ENCODE results near the gene POLR1A.
"Not testable (repeated sequence)": the region's sequence is repeated elsewhere in the genome, so short reads cannot be mapped to it uniquely, and the experiment has no call there.

Gene POLR1A

DNA sequence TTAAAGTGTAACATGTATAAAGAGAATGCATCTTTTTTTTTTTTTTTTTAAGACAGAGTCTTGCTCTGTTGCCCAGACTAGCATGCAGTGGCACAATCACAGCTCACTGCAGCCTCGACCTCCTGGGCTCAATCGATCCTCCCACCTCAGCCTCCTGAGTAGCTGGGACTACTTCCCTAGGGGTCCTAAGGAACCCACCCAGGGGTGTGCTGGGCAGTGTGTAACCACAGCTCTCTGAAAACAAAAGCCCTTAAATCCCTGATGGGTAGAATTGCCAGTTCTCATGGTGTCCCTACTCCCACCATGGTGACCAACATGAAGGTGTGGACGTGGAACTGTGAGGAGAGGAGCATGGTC is 111.3 kb downstream of the POLR1A start:
- no peaks in the 10 kb centered on the region for H3K36me3 ChIP-seq (ENCODE audit: insufficient read depth, low read length)
- no peak overlapping the region for H3K9ac ChIP-seq (ENCODE audit: low read depth, low read length)
- H3K9me3 ChIP-seq (ENCODE audit: control insufficient read depth, insufficient read depth, low read length) = no peaks in the 10 kb centered on the region
- peaks cover 17% of the 10 kb centered on the region; the same call in 1 of the 2 replicates for H3K4me1 ChIP-seq (ENCODE audit: insufficient read depth, low read length)

GRCh38 chr2:85992611-85993010 is 113.1 kb downstream of the POLR1A start:
- Histone ChIP-seq H3K9ac (ENCODE audit: low read depth, low read length) (no peak overlapping the region), H3K4me1 (ENCODE audit: insufficient read depth, low read length) (no peaks in the 10 kb centered on the region), H3K9me3 (ENCODE audit: control insufficient read depth, insufficient read depth, low read length) (no peaks in the 10 kb centered on the region)

GRCh38 chr2:85992053-85992452 is 113.6 kb downstream of the POLR1A start:
- H3K9ac ChIP-seq (ENCODE audit: low read depth, low read length); H3K4me1 ChIP-seq (ENCODE audit: insufficient read depth, low read length); H3K9me3 ChIP-seq (ENCODE audit: control insufficient read depth, insufficient read depth, low read length); H3K36me3 ChIP-seq (ENCODE audit: insufficient read depth, low read length): not testable (repeated sequence)

More at GRCh38 chr2:85992611-85993010, 113.1 kb downstream of the POLR1A start:
- no peaks in the 10 kb centered on the region for H3K36me3 ChIP-seq (ENCODE audit: insufficient read depth, low read length)

DNA sequence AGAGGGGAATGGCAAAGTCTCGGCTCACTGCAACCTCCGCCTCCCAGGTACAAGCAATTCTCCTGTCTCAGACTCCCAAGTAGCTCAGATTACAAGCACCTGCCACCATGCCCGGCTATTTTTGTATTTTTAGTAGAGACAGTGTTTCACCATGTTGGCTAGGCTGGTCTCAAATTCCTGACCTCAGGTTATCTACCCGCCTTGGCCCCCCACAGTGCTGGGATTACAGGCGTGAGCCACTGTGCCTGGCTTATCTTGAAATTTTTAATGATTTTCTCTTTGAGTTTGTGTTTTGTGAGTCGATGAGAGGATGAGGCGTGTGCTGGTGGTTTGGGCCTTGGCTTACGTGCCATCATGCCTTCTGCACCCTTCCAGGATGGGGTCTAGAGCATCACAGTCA is 115.6 kb downstream of the POLR1A start:
- Histone ChIP-seq H3K36me3 (ENCODE audit: insufficient read depth, low read length) (no peaks in the 10 kb centered on the region), H3K9ac (ENCODE audit: low read depth, low read length) (no peak overlapping the region), H3K9me3 (ENCODE audit: control insufficient read depth, insufficient read depth, low read length) (no peaks in the 10 kb centered on the region), H3K4me1 (ENCODE audit: insufficient read depth, low read length) (no peaks in the 10 kb centered on the region)

- Histone ChIP-seq H3K9ac (ENCODE audit: low read depth, low read length) (no peak overlapping the region), H3K4me1 (ENCODE audit: insufficient read depth, low read length) (no peaks in the 10 kb centered on the region), H3K9me3 (ENCODE audit: control insufficient read depth, insufficient read depth, low read length) (no peaks in the 10 kb centered on the region), H3K36me3 (ENCODE audit: insufficient read depth, low read length) (no peaks in the 10 kb centered on the region)
Observed at GRCh38 chr2:85989288-85989865, 116.3 kb downstream of the POLR1A start.

- Histone ChIP-seq H3K4me1 (ENCODE audit: insufficient read depth, low read length) (no peaks in the 10 kb centered on the region), H3K36me3 (ENCODE audit: insufficient read depth, low read length) (no peaks in the 10 kb centered on the region), H3K9me3 (ENCODE audit: control insufficient read depth, insufficient read depth, low read length) (no peaks in the 10 kb centered on the region), H3K9ac (ENCODE audit: low read depth, low read length) (no peak overlapping the region)
Observed at GRCh38 chr2:85988914-85989270, 116.8 kb downstream of the POLR1A start.

- Histone ChIP-seq H3K9me3 (ENCODE audit: control insufficient read depth, insufficient read depth, low read length) (no peaks in the 10 kb centered on the region), H3K4me1 (ENCODE audit: insufficient read depth, low read length) (no peaks in the 10 kb centered on the region), H3K9ac (ENCODE audit: low read depth, low read length) (no peak overlapping the region), H3K36me3 (ENCODE audit: insufficient read depth, low read length) (no peaks in the 10 kb centered on the region)
Observed at GRCh38 chr2:85988175-85988913, 117.3 kb downstream of the POLR1A start.

GRCh38 chr2:85987266-85988174 is 118.2 kb downstream of the POLR1A start:
- no peak overlapping the region for H3K9ac ChIP-seq (ENCODE audit: low read depth, low read length)
- H3K4me1 ChIP-seq (ENCODE audit: insufficient read depth, low read length) = no peaks in the 10 kb centered on the region
- H3K9me3 ChIP-seq (ENCODE audit: control insufficient read depth, insufficient read depth, low read length) = no peaks in the 10 kb centered on the region
- no peaks in the 10 kb centered on the region for H3K36me3 ChIP-seq (ENCODE audit: insufficient read depth, low read length)

DNA sequence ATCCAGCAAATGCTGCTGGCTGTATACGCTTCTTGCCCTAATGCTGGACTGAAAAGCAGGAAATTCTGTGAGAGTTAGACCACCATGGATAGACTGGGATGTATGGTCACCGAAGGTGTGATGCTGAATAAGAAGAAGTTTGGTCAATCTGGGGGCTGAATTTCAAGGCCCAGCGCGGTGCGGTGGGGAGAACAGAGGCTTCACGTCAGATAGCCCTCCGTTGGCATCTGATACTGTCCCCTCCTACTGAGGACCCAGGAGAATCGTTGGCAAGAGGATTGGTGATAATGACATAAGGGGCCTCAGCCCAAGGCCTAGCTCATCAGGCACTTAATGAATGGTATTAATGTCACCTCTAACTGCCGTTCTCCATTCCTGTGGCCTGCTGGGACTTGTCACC is 119.6 kb downstream of the POLR1A start:
- no peak overlapping the region for H3K9ac ChIP-seq (ENCODE audit: low read depth, low read length)
- no peaks in the 10 kb centered on the region for H3K9me3 ChIP-seq (ENCODE audit: control insufficient read depth, insufficient read depth, low read length)
- H3K4me1 ChIP-seq (ENCODE audit: insufficient read depth, low read length) = no peaks in the 10 kb centered on the region
- H3K36me3 ChIP-seq (ENCODE audit: insufficient read depth, low read length) = no peaks in the 10 kb centered on the region

- H3K9me3 ChIP-seq (ENCODE audit: control insufficient read depth, insufficient read depth, low read length) = no peaks in the 10 kb centered on the region
- H3K36me3 ChIP-seq (ENCODE audit: insufficient read depth, low read length) = no peaks in the 10 kb centered on the region
- H3K4me1 ChIP-seq (ENCODE audit: insufficient read depth, low read length) = no peaks in the 10 kb centered on the region
- H3K9ac ChIP-seq (ENCODE audit: low read depth, low read length) = no peak overlapping the region
Observed at GRCh38 chr2:85984788-85985187, 120.9 kb downstream of the POLR1A start.

DNA sequence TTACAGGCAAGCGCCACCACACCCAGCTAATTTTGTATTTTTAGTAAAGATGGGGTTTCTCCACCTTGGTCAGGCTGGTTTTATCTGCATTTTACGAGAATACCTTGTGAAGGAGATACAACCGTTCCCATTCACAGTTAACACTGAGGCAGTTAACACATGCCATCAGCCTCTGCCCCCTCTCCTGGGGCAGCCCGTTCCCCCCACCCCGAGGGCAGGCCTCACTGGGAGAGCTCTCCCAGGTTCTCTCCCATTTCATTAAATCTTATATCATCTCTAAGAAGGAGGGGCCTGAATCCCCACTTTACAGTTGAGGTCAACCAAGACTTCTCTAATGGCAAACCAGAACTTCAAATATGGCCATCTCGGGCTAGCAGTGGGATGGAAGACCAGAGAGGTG is 121.9 kb downstream of the POLR1A start:
- no peaks in the 10 kb centered on the region for H3K4me1 ChIP-seq (ENCODE audit: insufficient read depth, low read length)
- no peaks in the 10 kb centered on the region for H3K9me3 ChIP-seq (ENCODE audit: control insufficient read depth, insufficient read depth, low read length)
- no peak overlapping the region for H3K9ac ChIP-seq (ENCODE audit: low read depth, low read length)
- H3K36me3 ChIP-seq (ENCODE audit: insufficient read depth, low read length) = no peaks in the 10 kb centered on the region

DNA sequence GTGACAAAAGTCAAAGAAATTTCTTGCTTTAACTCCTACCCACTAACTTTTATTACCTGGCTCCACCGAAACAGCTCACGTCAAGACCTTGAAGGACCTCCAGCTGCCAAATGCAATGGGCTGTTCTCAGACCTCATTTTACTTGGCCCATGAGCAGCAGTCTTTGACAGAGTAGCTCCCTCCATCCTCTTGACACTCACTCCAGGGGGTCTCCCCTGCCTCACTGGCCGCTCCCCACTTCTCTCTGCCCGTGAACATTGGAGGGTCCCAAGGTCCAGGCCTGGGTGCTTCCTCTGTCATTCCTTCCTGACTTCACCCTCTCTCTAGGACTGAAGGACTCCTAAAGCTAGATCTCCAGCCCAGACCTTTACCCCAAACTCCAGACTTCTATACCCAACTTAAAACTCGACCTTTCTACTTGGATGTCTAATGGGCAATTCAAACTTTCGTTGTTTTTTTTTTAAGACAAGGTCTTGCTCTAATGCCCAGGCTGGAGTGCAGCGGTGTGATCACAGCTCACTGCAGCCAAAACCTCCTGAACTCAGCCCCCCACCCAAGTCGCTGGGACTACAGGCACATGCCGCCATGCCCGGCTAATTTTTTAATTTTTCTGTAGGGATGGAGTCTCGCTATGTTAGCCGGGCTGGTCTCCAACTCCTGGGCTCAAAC is 124.0 kb downstream of the POLR1A start:
- Histone ChIP-seq H3K9me3 (ENCODE audit: control insufficient read depth, insufficient read depth, low read length) (no peaks in the 10 kb centered on the region), H3K9ac (ENCODE audit: low read depth, low read length) (no peak overlapping the region), H3K36me3 (ENCODE audit: insufficient read depth, low read length) (no peaks in the 10 kb centered on the region), H3K4me1 (ENCODE audit: insufficient read depth, low read length) (no peaks in the 10 kb centered on the region)

DNA sequence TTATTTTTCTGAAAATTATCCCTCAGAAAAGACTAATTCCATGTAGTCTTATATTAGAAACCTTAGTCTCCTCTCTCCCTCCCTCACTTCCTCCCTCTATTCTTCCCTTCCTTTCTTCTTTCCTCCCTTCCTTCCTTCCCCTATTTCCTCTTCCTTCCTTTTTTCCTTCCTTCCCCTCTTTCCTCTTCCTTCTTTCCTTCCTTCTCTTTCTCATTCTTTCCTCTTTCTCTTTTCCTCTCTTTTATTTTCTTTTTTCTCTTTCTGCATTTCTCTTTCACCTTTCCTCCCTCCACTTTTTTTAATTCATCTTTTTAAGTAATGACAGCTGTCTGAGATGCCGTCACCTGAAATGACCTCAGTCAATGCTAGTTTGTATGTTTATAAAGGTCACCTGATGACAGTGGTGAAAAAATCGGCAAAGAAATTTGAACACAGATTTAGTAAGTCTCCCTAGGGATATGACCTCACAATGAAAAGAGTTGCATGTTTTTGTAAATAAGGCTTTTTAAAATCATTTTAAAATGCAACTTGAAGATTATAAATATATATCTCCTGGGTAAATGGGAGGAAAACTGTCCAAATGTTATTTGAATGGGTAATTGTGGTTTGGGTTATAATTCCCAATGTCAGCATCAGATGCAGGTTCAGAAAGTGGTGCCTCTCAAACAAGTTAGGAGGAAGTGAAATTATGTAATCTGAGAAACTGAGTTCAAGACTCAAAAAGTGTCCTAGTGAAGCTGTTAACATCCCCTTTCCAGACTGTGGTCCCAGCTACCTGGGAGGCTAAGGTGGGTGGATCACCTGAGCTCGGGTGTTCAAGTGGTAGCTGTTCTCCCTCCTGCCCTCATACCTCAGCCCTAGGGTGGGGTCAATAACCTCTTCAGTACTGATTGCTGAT is 126.6 kb downstream of the POLR1A start:
- Histone ChIP-seq H3K9ac (ENCODE audit: low read depth, low read length) (no peak overlapping the region), H3K9me3 (ENCODE audit: control insufficient read depth, insufficient read depth, low read length) (no peaks in the 10 kb centered on the region)

More for the DNA sequence above, 126.6 kb downstream of the POLR1A start:
- H3K36me3 ChIP-seq (ENCODE audit: insufficient read depth, low read length) = no peaks in the 10 kb centered on the region
- no peaks in the 10 kb centered on the region for H3K4me1 ChIP-seq (ENCODE audit: insufficient read depth, low read length)
